ENCODE measurements around the gene MIER2.

The MIER2 gene

GRCh38 chr19:368630-369024 lies 24.0 kb upstream of the MIER2 start:
- H3K27ac ChIP-seq, result no peak overlapping the region
- TF ChIP-seq CTCF (conservative IDR thresholded peaks at IDR 0.05) (no peak), ZFX (IDR thresholded peaks at IDR 0.05) (no peak)

- no peak for TF ChIP-seq ZFX (IDR thresholded peaks at IDR 0.05)
- TF ChIP-seq CTCF (conservative IDR thresholded peaks at IDR 0.05), result no peak
- H3K27ac ChIP-seq, result no peak overlapping the region
Observed at GRCh38 chr19:367963-368629, 23.5 kb upstream of the MIER2 start.

GRCh38 chr19:367561-367960 lies 23.0 kb upstream of the MIER2 start:
- no peak overlapping the region for H3K27ac ChIP-seq
- TF ChIP-seq CTCF (conservative IDR thresholded peaks at IDR 0.05), result no peak
- TF ChIP-seq ZFX (IDR thresholded peaks at IDR 0.05), result no peak

- TF ChIP-seq ZFX (IDR thresholded peaks at IDR 0.05) (no peak), CTCF (conservative IDR thresholded peaks at IDR 0.05) (no peak)
- no peak overlapping the region for H3K27ac ChIP-seq
Observed at GRCh38 chr19:366951-367350, 22.4 kb upstream of the MIER2 start.

- TF ChIP-seq CTCF (conservative IDR thresholded peaks at IDR 0.05) (no peak), ZFX (IDR thresholded peaks at IDR 0.05) (no peak)
- H3K27ac ChIP-seq, result no peak overlapping the region
Observed at GRCh38 chr19:366205-366783, 21.7 kb upstream of the MIER2 start.

GRCh38 chr19:364496-365287 lies 20.1 kb upstream of the MIER2 start:
- TF ChIP-seq ZFX (IDR thresholded peaks at IDR 0.05), result no peak
- no peak for TF ChIP-seq CTCF (conservative IDR thresholded peaks at IDR 0.05)
- H3K27ac ChIP-seq, result no peak overlapping the region

- TF ChIP-seq ZFX (IDR thresholded peaks at IDR 0.05), result no peak
- TF ChIP-seq CTCF (conservative IDR thresholded peaks at IDR 0.05), result no peak
- no peak overlapping the region for H3K27ac ChIP-seq
Observed at GRCh38 chr19:362683-363082, 18.1 kb upstream of the MIER2 start.
